ENCODE data around the gene NOXO1.
A peak's percentile ranks its signal among the peaks of the same experiment; 100 is the strongest.
"Not testable (repeated sequence)": the region's sequence is repeated elsewhere in the genome, so short reads cannot be mapped to it uniquely, and the experiment has no call there.

The NOXO1 gene

DNA sequence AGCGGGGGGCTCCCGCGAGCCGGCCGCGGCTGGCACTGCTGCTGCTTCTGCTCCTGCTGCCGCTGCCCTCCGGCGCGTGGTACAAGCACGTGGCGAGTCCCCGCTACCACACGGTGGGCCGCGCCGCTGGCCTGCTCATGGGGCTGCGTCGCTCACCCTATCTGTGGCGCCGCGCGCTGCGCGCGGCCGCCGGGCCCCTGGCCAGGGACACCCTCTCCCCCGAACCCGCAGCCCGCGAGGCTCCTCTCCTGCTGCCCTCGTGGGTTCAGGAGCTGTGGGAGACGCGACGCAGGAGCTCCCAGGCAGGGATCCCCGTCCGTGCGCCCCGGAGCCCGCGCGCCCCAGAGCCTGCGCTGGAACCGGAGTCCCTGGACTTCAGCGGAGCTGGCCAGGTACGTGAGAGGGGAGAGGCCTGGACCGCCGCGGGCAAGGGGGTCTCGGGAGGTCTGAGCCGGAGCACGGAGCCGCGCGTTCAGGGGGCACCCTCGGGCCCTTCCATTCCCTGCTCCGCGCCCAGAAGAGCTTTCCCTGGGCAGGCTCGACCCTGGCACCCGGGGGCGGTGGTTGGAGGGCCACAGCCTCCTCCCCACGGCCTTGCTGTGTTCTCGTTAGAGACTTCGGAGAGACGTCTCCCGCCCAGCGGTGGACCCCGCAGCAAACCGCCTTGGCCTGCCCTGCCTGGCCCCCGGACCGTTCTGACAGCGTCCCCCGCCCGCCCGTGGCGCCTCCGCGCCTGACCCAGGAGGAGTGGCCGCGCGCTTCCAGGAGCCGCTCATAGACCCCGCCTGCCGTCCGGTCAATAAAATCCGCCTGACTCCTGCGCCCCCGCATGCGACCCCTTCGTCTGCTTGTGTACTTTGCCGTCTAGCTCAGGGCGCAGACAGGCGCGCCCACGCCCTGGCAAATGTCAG lies 38.9 kb upstream of the NOXO1 start:
- H3K4me3 ChIP-seq (replicated peaks; ENCODE audit: low read depth, low read length), result peak overlapping the region; percentile 59
- no peak for DNase-seq (ENCODE audit: extremely low read depth, low read depth)
- TF ChIP-seq, protein P1, sequence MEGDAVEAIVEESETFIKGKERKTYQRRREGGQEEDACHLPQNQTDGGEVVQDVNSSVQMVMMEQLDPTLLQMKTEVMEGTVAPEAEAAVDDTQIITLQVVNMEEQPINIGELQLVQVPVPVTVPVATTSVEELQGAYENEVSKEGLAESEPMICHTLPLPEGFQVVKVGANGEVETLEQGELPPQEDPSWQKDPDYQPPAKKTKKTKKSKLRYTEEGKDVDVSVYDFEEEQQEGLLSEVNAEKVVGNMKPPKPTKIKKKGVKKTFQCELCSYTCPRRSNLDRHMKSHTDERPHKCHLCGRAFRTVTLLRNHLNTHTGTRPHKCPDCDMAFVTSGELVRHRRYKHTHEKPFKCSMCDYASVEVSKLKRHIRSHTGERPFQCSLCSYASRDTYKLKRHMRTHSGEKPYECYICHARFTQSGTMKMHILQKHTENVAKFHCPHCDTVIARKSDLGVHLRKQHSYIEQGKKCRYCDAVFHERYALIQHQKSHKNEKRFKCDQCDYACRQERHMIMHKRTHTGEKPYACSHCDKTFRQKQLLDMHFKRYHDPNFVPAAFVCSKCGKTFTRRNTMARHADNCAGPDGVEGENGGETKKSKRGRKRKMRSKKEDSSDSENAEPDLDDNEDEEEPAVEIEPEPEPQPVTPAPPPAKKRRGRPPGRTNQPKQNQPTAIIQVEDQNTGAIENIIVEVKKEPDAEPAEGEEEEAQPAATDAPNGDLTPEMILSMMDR (IDR thresholded peaks at IDR 0.05; ENCODE audit: low read depth, low read length, missing control alignments), result no peak

DNA sequence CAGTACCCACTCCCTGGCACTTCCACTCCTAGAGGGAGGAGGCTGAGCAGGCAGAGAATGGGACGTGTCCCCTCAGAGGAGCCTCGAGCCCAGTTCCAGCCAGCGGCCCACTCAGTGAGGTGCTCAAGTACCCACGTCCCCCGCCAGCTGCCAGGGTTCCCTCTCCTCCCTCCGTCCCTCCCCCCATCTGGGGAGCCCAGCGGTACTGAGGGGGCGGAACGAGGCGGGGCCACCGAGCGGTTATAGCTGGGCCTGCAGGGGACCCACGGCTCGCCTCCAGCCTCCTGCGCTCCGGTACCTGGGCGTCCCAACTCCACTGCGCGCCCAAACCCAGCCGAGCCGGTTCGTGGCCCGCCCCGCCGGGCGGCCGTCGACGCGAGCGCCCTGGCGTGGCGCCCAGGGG lies 38.2 kb upstream of the NOXO1 start, which contains the start of gene NPW:
Gene NPW, plus strand, starts transcription at position 268 of the 403 bp plus-strand sequence.
- H3K4me3 ChIP-seq (replicated peaks; ENCODE audit: low read depth, low read length), result peak within 1 kb of the TSS; percentile 59
- DNase-seq (ENCODE audit: extremely low read depth, low read depth), result no peak
- TF ChIP-seq, protein P1 (IDR thresholded peaks at IDR 0.05; ENCODE audit: low read depth, low read length, missing control alignments), result no peak

DNA sequence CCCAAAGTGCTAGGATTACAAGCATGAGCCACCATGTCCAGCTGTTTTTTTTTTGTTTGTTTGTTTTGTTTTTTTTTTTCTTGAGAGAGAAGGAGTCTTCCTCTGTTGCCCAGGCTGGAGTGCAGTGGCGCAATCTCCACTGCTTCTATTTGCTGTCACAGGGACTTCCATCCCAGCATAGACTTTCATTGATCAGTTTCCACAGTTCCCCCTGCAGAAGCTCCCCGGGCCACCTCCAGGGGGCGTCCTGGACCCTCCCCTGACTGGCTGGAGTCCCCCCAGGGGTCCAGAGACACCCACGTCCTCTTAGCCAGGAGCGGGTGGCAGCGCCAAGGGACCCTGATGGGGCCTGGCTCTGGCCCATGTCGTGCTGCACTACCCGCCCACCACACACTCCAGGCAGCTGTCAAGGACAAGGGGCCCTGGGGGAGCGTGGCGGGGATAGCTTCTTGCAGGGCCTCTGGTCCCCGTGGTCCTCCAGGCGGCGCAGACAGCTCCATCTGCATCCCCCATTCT lies 35.2 kb upstream of the NOXO1 start:
- TF ChIP-seq, protein P1 (IDR thresholded peaks at IDR 0.05; ENCODE audit: low read depth, low read length, missing control alignments), result peak; percentile 66
- no peak for DNase-seq (ENCODE audit: extremely low read depth, low read depth)
- H3K4me3 ChIP-seq (replicated peaks; ENCODE audit: low read depth, low read length), result no peak overlapping the region

DNA sequence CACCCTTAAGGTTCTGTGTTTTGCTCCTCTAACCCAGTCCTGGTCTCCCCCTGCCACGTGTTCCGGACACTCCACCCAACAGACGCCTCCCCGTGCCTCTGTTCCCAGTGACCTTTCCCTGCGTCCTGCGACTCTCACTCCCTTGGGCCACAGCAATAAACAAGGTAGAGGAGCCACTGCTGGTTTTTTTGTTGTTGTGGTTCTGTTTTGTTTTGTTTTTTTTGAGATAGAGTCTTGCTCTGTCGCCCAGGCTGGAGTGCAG lies 34.6 kb upstream of the NOXO1 start:
- H3K4me3 ChIP-seq (replicated peaks; ENCODE audit: low read depth, low read length), result no peak overlapping the region
- TF ChIP-seq, protein P1 (IDR thresholded peaks at IDR 0.05; ENCODE audit: low read depth, low read length, missing control alignments), result no peak
- DNase-seq (ENCODE audit: extremely low read depth, low read depth), result no peak

DNA sequence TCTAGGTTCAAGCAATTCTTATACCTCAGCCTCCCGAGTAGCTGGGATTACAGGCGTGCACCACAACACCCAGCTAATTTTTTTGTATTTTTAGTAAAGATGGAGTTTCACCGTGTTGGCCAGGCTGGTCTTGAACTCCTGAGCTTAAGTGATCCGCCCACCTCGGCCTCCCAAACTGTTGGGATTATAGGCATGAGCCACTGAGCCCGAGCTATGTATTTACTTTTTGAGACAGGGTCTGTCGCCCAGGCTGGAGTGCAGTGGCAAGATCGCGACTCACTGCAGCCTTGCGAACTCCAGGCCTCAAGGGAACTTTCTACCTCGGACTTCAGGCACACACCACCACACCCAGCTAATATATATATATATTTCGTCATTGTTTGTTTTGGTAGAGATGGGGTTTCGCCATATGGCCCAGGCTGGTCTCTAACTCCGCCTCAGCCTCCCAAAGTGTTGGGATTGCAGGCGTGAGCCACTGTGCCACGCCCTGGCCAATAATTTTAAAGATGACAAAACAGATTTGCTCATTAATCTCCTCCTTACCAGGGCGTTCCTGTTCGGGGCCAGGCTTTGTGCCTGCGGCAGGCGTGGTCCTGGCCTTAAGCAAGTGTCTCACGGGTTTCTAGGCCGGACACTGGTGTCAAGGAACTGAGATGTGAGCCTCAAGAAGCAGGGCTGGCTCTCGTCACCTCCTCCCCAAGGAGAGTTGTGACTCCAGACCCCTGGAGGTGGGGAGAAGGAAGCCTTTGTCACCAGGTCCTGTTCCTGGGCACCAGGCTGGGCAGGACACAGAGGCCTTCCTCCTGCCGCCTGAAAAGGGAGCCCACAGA lies 34.1 kb upstream of the NOXO1 start:
- no peak for DNase-seq (ENCODE audit: extremely low read depth, low read depth)
- H3K4me3 ChIP-seq (replicated peaks; ENCODE audit: low read depth, low read length), result no peak overlapping the region
- TF ChIP-seq, protein P1 (IDR thresholded peaks at IDR 0.05; ENCODE audit: low read depth, low read length, missing control alignments), result no peak

DNA sequence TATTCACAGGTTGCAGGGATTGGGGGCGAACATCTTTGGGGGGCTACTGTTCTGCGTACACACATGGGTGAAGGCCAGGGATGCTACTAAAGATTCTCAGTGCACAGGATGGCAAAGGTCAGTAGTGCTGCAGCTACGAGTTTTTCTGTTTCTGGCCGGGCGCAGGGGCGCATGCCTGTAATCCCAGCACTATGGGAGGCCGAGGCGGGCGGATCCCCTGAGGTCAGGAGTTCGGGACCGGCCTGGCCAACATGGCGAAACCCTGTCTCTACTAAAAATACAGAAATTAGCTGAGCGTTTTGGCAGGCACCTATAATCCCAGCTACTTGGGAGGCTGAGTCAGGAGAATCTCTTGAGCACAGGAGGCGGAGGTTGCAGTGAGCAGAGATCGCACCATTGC lies 32.3 kb upstream of the NOXO1 start:
- no peak for DNase-seq (ENCODE audit: extremely low read depth, low read depth)
- H3K4me3 ChIP-seq (replicated peaks; ENCODE audit: low read depth, low read length), result no peak overlapping the region
- TF ChIP-seq, protein P1 (IDR thresholded peaks at IDR 0.05; ENCODE audit: low read depth, low read length, missing control alignments), result no peak

DNA sequence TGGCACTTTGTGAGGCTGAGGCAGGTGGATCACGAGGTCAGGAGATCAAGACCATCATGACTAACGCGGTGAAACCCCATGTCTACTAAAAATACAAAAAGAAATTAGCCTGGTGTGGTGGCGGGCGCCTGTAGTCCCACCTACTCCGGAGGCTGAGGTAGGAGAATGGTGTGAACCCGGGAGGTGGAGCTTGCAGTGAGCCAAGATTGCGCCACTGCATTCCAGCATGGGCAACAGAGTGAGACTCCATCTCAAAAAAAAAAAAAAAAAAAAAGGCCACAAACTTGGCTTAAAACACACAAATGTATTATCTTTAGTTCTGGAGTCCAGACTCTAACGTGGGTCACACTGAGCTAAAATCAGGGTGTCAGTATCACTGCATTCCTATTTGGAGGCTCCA lies 30.5 kb upstream of the NOXO1 start:
- not testable (repeated sequence) for DNase-seq (ENCODE audit: extremely low read depth, low read depth); H3K4me3 ChIP-seq (replicated peaks; ENCODE audit: low read depth, low read length)
